ENCODE results near the gene NEURL3.

Gene NEURL3

GRCh38 chr2:96533292-96534073, 28.3 kb upstream of the NEURL3 start:
- TF ChIP-seq TAF1 (IDR thresholded peaks at IDR 0.05; ENCODE audit: low read depth, low read length): no peak
- no peak for TF ChIP-seq POLR2A (IDR thresholded peaks at IDR 0.05; ENCODE audit: low read depth, low read length)
- no peak for TF ChIP-seq SPI1 (IDR thresholded peaks at IDR 0.05; ENCODE audit: low read depth, low read length)

GRCh38 chr2:96532641-96533291, 27.6 kb upstream of the NEURL3 start:
- FAIRE-seq (peak; percentile 28), DNase-seq (ENCODE audit: insufficient read length, low spot score) (no peak)
- TF ChIP-seq TAF1 (IDR thresholded peaks at IDR 0.05; ENCODE audit: low read depth, low read length): no peak
- no peak for TF ChIP-seq PAX5 (IDR thresholded peaks at IDR 0.05; ENCODE audit: insufficient read depth, low read length, severe bottlenecking)
- TF ChIP-seq POLR2AphosphoS5 (IDR thresholded peaks at IDR 0.05; ENCODE audit: low read depth, low read length): no peak
- no peak for TF ChIP-seq POLR2A (IDR thresholded peaks at IDR 0.05; ENCODE audit: low read depth, low read length)
- no peak for TF ChIP-seq SPI1 (IDR thresholded peaks at IDR 0.05; ENCODE audit: low read depth, low read length)
- no peak for TF ChIP-seq POU2F2 (IDR thresholded peaks at IDR 0.05; ENCODE audit: low read depth, low read length)

More at GRCh38 chr2:96533292-96534073, 28.3 kb upstream of the NEURL3 start:
- DNase-seq (ENCODE audit: insufficient read length, low spot score) (no peak), FAIRE-seq (no peak)

- TF ChIP-seq TAF1 (IDR thresholded peaks at IDR 0.05; ENCODE audit: low read depth, low read length): no peak
- no peak for TF ChIP-seq POLR2A (IDR thresholded peaks at IDR 0.05; ENCODE audit: low read depth, low read length)
- TF ChIP-seq POLR2AphosphoS5 (IDR thresholded peaks at IDR 0.05; ENCODE audit: low read depth, low read length): no peak
- TF ChIP-seq SPI1 (IDR thresholded peaks at IDR 0.05; ENCODE audit: low read depth, low read length): no peak
- peak; percentile 58 for TF ChIP-seq POU2F2 (IDR thresholded peaks at IDR 0.05; ENCODE audit: low read depth, low read length)
- no peak for DNase-seq (ENCODE audit: insufficient read length, low spot score)
- FAIRE-seq: peak; percentile 45
Measured at GRCh38 chr2:96531872-96532505, 26.8 kb upstream of the NEURL3 start.

- no peak for DNase-seq (ENCODE audit: insufficient read length, low spot score)
- peak; percentile 66 for FAIRE-seq
- TF ChIP-seq POU2F2 (IDR thresholded peaks at IDR 0.05; ENCODE audit: low read depth, low read length): no peak
- TF ChIP-seq PAX5 (IDR thresholded peaks at IDR 0.05; ENCODE audit: insufficient read depth, low read length, severe bottlenecking): no peak
- TF ChIP-seq POLR2AphosphoS5 (IDR thresholded peaks at IDR 0.05; ENCODE audit: low read depth, low read length): no peak
- no peak for TF ChIP-seq POLR2A (IDR thresholded peaks at IDR 0.05; ENCODE audit: low read depth, low read length)
- TF ChIP-seq SPI1 (IDR thresholded peaks at IDR 0.05; ENCODE audit: low read depth, low read length): no peak
Measured at GRCh38 chr2:96531366-96531765, 26.2 kb upstream of the NEURL3 start.

- DNase-seq (ENCODE audit: insufficient read length, low spot score) (no peak), FAIRE-seq (no peak)
- no peak for TF ChIP-seq PAX5 (IDR thresholded peaks at IDR 0.05; ENCODE audit: insufficient read depth, low read length, severe bottlenecking)
- TF ChIP-seq SPI1 (IDR thresholded peaks at IDR 0.05; ENCODE audit: low read depth, low read length): no peak
- no peak for TF ChIP-seq POLR2A (IDR thresholded peaks at IDR 0.05; ENCODE audit: low read depth, low read length)
- no peak for TF ChIP-seq POLR2AphosphoS5 (IDR thresholded peaks at IDR 0.05; ENCODE audit: low read depth, low read length)
- no peak for TF ChIP-seq TAF1 (IDR thresholded peaks at IDR 0.05; ENCODE audit: low read depth, low read length)
- TF ChIP-seq POU2F2 (IDR thresholded peaks at IDR 0.05; ENCODE audit: low read depth, low read length): no peak
Measured at GRCh38 chr2:96530474-96531357, 25.6 kb upstream of the NEURL3 start.

- DNase-seq (ENCODE audit: insufficient read length, low spot score): no peak
- no peak for TF ChIP-seq POLR2AphosphoS5 (IDR thresholded peaks at IDR 0.05; ENCODE audit: low read depth, low read length)
- TF ChIP-seq TAF1 (IDR thresholded peaks at IDR 0.05; ENCODE audit: low read depth, low read length): no peak
- no peak for TF ChIP-seq POU2F2 (IDR thresholded peaks at IDR 0.05; ENCODE audit: low read depth, low read length)
- no peak for TF ChIP-seq PAX5 (IDR thresholded peaks at IDR 0.05; ENCODE audit: insufficient read depth, low read length, severe bottlenecking)
- TF ChIP-seq SPI1 (IDR thresholded peaks at IDR 0.05; ENCODE audit: low read depth, low read length): no peak
- TF ChIP-seq POLR2A (IDR thresholded peaks at IDR 0.05; ENCODE audit: low read depth, low read length): no peak
- peak; percentile 28 for FAIRE-seq
Measured at GRCh38 chr2:96530144-96530430, 24.9 kb upstream of the NEURL3 start.

GRCh38 chr2:96529376-96530143, 24.4 kb upstream of the NEURL3 start:
- TF ChIP-seq SPI1 (IDR thresholded peaks at IDR 0.05; ENCODE audit: low read depth, low read length) (no peak), POU2F2 (IDR thresholded peaks at IDR 0.05; ENCODE audit: low read depth, low read length) (no peak), PAX5 (IDR thresholded peaks at IDR 0.05; ENCODE audit: insufficient read depth, low read length, severe bottlenecking) (no peak), POLR2AphosphoS5 (IDR thresholded peaks at IDR 0.05; ENCODE audit: low read depth, low read length) (no peak), POLR2A (IDR thresholded peaks at IDR 0.05; ENCODE audit: low read depth, low read length) (no peak), TAF1 (IDR thresholded peaks at IDR 0.05; ENCODE audit: low read depth, low read length) (no peak)
- FAIRE-seq: no peak
- no peak for DNase-seq (ENCODE audit: insufficient read length, low spot score)

GRCh38 chr2:96528700-96529375, 23.7 kb upstream of the NEURL3 start:
- DNase-seq (ENCODE audit: insufficient read length, low spot score) (no peak), FAIRE-seq (peak; percentile 16)
- TF ChIP-seq SPI1 (IDR thresholded peaks at IDR 0.05; ENCODE audit: low read depth, low read length): peak; percentile 54
- no peak for TF ChIP-seq TAF1 (IDR thresholded peaks at IDR 0.05; ENCODE audit: low read depth, low read length)

All from GM12891 (cell line).